GM12878 (cell line): ENCODE measurements around the gene SLC25A51. TPM values are rescaled to one million over a fixed set of nuclear protein-coding genes. Genes with fewer than 3 reads are reported as not detected.

Experiments
- ATAC-seq: fragments of 200-7000 bp; cut with Tn5 transposase; 3 replicates; pipeline ENCODE4 v1.9.1; 2020; ENCODE audit warnings: mild to moderate bottlenecking, moderate library complexity
- BruUV-seq: library from RNA; stranded (reverse); fragments of 400-500 nt; replicated peaks from 2 replicates; lab custom pipeline; 2021; lab: Mats Ljungman, UMichigan
- CTCF ChIA-PET: fragments of 300-600 bp; sonication (Branson Sonifier 250); formaldehyde crosslinking; extraction: SDS; loops from one replicate; lab custom pipeline; 2021; ENCODE audit warnings: inconsistent platforms; lab: Yijun Ruan, JAX
- POLR2A ChIA-PET: fragments of 350-600 bp; formaldehyde crosslinking; extraction: SDS; loops from one replicate; lab custom pipeline; 2021; ENCODE audit warnings: inconsistent platforms; lab: Charles Lee
- RAD21 ChIA-PET: fragments of 300-600 bp; sonication (Branson Sonifier 250); formaldehyde crosslinking; loops from one replicate; lab custom pipeline; 2023; ENCODE audit warnings: antibody characterized with exemption; ENCODE audit not compliant: unreplicated experiment; lab: Charles Lee
- SMC1A ChIA-PET: fragments of 300-600 bp; sonication (Branson Sonifier 250); formaldehyde crosslinking; loops from one replicate; lab custom pipeline; 2023; ENCODE audit not compliant: unreplicated experiment, uncharacterized antibody; lab: Charles Lee
- DNase-seq: peaks from one replicate; pipeline ENCODE4 v3.0.0-alpha.2; 2011; ENCODE audit warnings: low read depth, low spot score
- FAIRE-seq: peaks from 3 replicates; lab custom pipeline; 2011; peaks lifted over from hg19 to GRCh38; lab: Jason Lieb, UNC
- H2AFZ ChIP-seq: 2 replicates; pipeline ENCODE4 v1.6.0; 2011; ENCODE audit warnings: low read depth, low read length, control low read depth; ENCODE audit not compliant: control insufficient read depth
- H3K27ac ChIP-seq: 2 replicates; pipeline ENCODE4 v1.5.1; 2011; ENCODE audit warnings: control low read depth; ENCODE audit not compliant: control insufficient read depth, insufficient read depth
- H3K27me3 ChIP-seq, 2 experiments: replicated peaks in 1 of 2; 2 replicates each; pipeline versions ENCODE4 v1.6.0 to v1.6.1; 2011; ENCODE audit warnings: low read length in 1 of 2; ENCODE audit not compliant: control insufficient read depth in 2 of 2, insufficient read depth in 2 of 2
- H3K36me3 ChIP-seq, 2 experiments: 2 replicates each; pipeline ENCODE4 v1.5.1; 2011; ENCODE audit warnings: low read length in 1 of 2; ENCODE audit not compliant: control insufficient read depth in 2 of 2, insufficient read depth in 2 of 2
- H3K4me1 ChIP-seq: 2 replicates; pipeline ENCODE4 v1.6.1; 2011; ENCODE audit warnings: mild to moderate bottlenecking, low read length, moderate library complexity, mixed read lengths; ENCODE audit not compliant: control insufficient read depth, insufficient read depth
- H3K4me2 ChIP-seq: 2 replicates; pipeline ENCODE4 v1.6.0; 2011; ENCODE audit warnings: control low read depth; ENCODE audit not compliant: control insufficient read depth, insufficient read depth
- H3K4me3 ChIP-seq: fragments of 200-600 bp; sonication (generic); 2 replicates; pipeline ENCODE4 v1.5.1; 2016
- H3K79me2 ChIP-seq: 2 replicates; pipeline ENCODE4 v1.6.0; 2011; ENCODE audit warnings: low read length; ENCODE audit not compliant: control insufficient read depth, insufficient read depth
- H3K9ac ChIP-seq: 2 replicates; pipeline ENCODE4 v1.8.0; 2011; ENCODE audit warnings: low read length, control low read depth, mixed read lengths; ENCODE audit not compliant: control insufficient read depth, insufficient read depth
- H3K9me3 ChIP-seq: replicated peaks from 3 replicates; pipeline ENCODE4 v1.5.1; 2011; ENCODE audit warnings: mild to moderate bottlenecking, low read length; ENCODE audit not compliant: control insufficient read depth, insufficient read depth
- H4K20me1 ChIP-seq: 2 replicates; pipeline ENCODE4 v1.6.0; 2011; ENCODE audit not compliant: control insufficient read depth, insufficient read depth
- IRF4 ChIP-seq: IDR thresholded peaks from 2 replicates; pipeline ENCODE4 v1.6.1; 2011; ENCODE audit warnings: low read depth, low read length
- RAD21 ChIP-seq: IDR thresholded peaks from 2 replicates; pipeline ENCODE4 v1.6.1; 2011; ENCODE audit warnings: mild to moderate bottlenecking, low read depth, low read length, moderate library complexity; ENCODE audit not compliant: insufficient read depth
- TAF1 ChIP-seq: IDR thresholded peaks from 2 replicates; pipeline ENCODE4 v1.6.1; 2011; ENCODE audit warnings: mild to moderate bottlenecking, low read depth, low read length, borderline replicate concordance
- ZNF622 ChIP-seq: fragments of 450-650 bp; IDR thresholded peaks from 2 replicates; pipeline ENCODE4 v1.6.1; 2017; ENCODE audit warnings: mild to moderate bottlenecking, inconsistent platforms
- WGBS: methylation state at CpG from one replicate; pipeline ENCODE4 v1.1.6; 2016; ENCODE audit warnings: low lambda C conversion rate; ENCODE audit not compliant: insufficient replicate concordance, insufficient coverage; ENCODE audit errors: missing lambda C conversion rate; 5-methylcytosine and 5-hydroxymethylcytosine counted together
- in situ Hi-C: fragments of 300-500 bp; cut with MboI; formaldehyde crosslinking; loops from 9 replicates; pipeline ENCODE4 v1.14.3; 2018; ENCODE audit warnings: mixed read lengths
- intact Hi-C: fragments of 100-400 bp; cut with micrococcal nuclease; formaldehyde crosslinking; loops from one replicate; pipeline ENCODE4 v1.14.2; 2022; ENCODE audit not compliant: unreplicated experiment
- polyA plus RNA-seq, 11 experiments: library from polyadenylated mRNA; depleted of rRNA in 4 of 11; unstranded in 6 of 11; stranded (reverse) in 5 of 11; fragments of >200 nt; fragmentation: Nextera tagmentation in 4 of 11; fragmentation: Illumina TruSeq in 1 of 11; extraction: Ambion mirVana in 4 of 11; extraction: Trizol in 1 of 11; gene quantifications; 1 replicate in 1 of 11; 2 replicates in 10 of 11; pipeline versions ENCODE4 v1.2.1 to v1.2.3, GENCODE V29; 2011 to 2016; ENCODE audit warnings: inconsistent platforms in 2 of 11, missing spikeins in 2 of 11, low read depth in 1 of 11
- total RNA-seq, 4 experiments: library from RNA; depleted of rRNA in 3 of 4; stranded (reverse); fragments of >200 nt in 3 of 4; fragmentation: Illumina TruSeq in 1 of 4; extraction: Trizol in 1 of 4; gene quantifications; 2 replicates each; pipeline versions ENCODE4 v1.2.1 to v1.2.3, GENCODE V29; 2013 to 2021

Gene SLC25A51
- total and polyA plus RNA-seq, 10 of the 15 experiments (the other 5 are each of a cell fraction or from before 2014, with no cell fraction given): 3.8 to 29.3 (median 13.2) TPM

- ChIA-PET POLR2A (no interaction called here), CTCF (interaction anchor here (1.7 to 3.5 kb wide), 2 partner anchors 9 to 236 kb away, joined by 5 to 19 read pairs; no protein-coding TSS in a partner anchor), SMC1A (no interaction called here), RAD21 (no interaction called here)
- Histone ChIP-seq H3K9ac (no peak overlapping the region), H3K27ac (no peak overlapping the region), H3K4me2 (no peak overlapping the region), H3K27me3 (no peaks in the 10 kb centered on the region), H4K20me1 (no peaks in the 10 kb centered on the region), H3K4me1 (no peaks in the 10 kb centered on the region; the same call in 1 of the 2 replicates), H3K36me3 (no peaks in the 10 kb centered on the region), H3K9me3 (no peaks in the 10 kb centered on the region), H2AFZ (no peak overlapping the region), H3K79me2 (no peaks in the 10 kb centered on the region), H3K4me3 (no peak overlapping the region)
- DNase-seq: no peak
- 73% methylated on average over 25 of the region's 25 CpGs for WGBS
- intact Hi-C loops: no loop called here
- in situ Hi-C loops: loop anchor here (25.0 kb wide), 1 partner anchor 763 kb away; no protein-coding TSS in a partner anchor
- no peak for TF ChIP-seq RAD21
- BruUV-seq: no TSS peak
- ATAC-seq: no peak
- no peak for FAIRE-seq
Measured at GRCh38 chr9:37923796-37924427, 20.0 kb upstream of the SLC25A51 start.

- BruUV-seq: no TSS peak
- H3K27ac ChIP-seq: no peak overlapping the region
- FAIRE-seq (no peak), ATAC-seq (no peak), DNase-seq (no peak)
- no peaks in the 10 kb centered on the region; the same call in 1 of the 2 replicates for H3K4me1 ChIP-seq
- TF ChIP-seq IRF4 (no peak), ZNF622 (no peak), TAF1 (no peak)
- H2AFZ ChIP-seq: no peak overlapping the region
- no peaks in the 10 kb centered on the region for H4K20me1 ChIP-seq
- POLR2A ChIA-PET: no interaction called here
- in situ Hi-C loops: loop anchor here (25.0 kb wide), 1 partner anchor 764 kb away; no protein-coding TSS in a partner anchor
- no peak overlapping the region for H3K4me3 ChIP-seq
- CTCF ChIA-PET: no interaction called here
- intact Hi-C loops: no loop called here
- H3K79me2 ChIP-seq: no peaks in the 10 kb centered on the region
- WGBS: 69% methylated on average over 14 of the region's 14 CpGs
- no peaks in the 10 kb centered on the region for H3K27me3 ChIP-seq
- RAD21 ChIA-PET: interaction anchor here (1.1 kb wide), 1 partner anchor 10 kb away, joined by 3 read pairs; no protein-coding TSS in a partner anchor
- H3K9me3 ChIP-seq: no peaks in the 10 kb centered on the region
- no peak overlapping the region for H3K4me2 ChIP-seq
- no peaks in the 10 kb centered on the region for H3K36me3 ChIP-seq
- SMC1A ChIA-PET: interaction anchor here (1.4 to 2.2 kb wide), 3 partner anchors 10 to 144 kb away, joined by 4 to 10 read pairs (median 5); no protein-coding TSS in a partner anchor
- no peak overlapping the region for H3K9ac ChIP-seq
Measured at GRCh38 chr9:37923118-37923795, 19.3 kb upstream of the SLC25A51 start.
